ENCODE results near the gene AADACL3.

AADACL3 gene

GRCh38 chr1:12678820-12679219 is 37.1 kb upstream of the AADACL3 start:
- TF ChIP-seq CTCF (conservative IDR thresholded peaks at IDR 0.05; ENCODE audit: low read length) (no peak), EZH2phosphoT487 (IDR thresholded peaks at IDR 0.05; ENCODE audit: borderline replicate concordance) (no peak)
- H3K9me3 ChIP-seq (ENCODE audit: insufficient read depth, low read depth, low read length), result peaks cover 6% of the 10 kb centered on the region; the same call in 1 of the 2 replicates
- no peak overlapping the region for H3K4me2 ChIP-seq (ENCODE audit: low read depth, low read length, poor library complexity, severe bottlenecking)
- H3K4me1 ChIP-seq (ENCODE audit: insufficient read depth, low read length, poor library complexity, severe bottlenecking), result no peaks in the 10 kb centered on the region
- H3K79me2 ChIP-seq (ENCODE audit: insufficient read depth, low read length), result no peaks in the 10 kb centered on the region
- no peak overlapping the region for H3K4me3 ChIP-seq (ENCODE audit: low read length, poor library complexity, severe bottlenecking)
- no peaks in the 10 kb centered on the region for H3K36me3 ChIP-seq (ENCODE audit: insufficient read depth, low read length)
- H2AFZ ChIP-seq (ENCODE audit: low read length), result no peak overlapping the region
- H3K9me2 ChIP-seq (replicated peaks; ENCODE audit: low read depth, low read length), result no peaks in the 10 kb centered on the region
- H3K9ac ChIP-seq (ENCODE audit: low read depth, low read length, poor library complexity, severe bottlenecking), result no peak overlapping the region
- no peaks in the 10 kb centered on the region for H3F3A ChIP-seq (ENCODE audit: low read depth)
- no peaks in the 10 kb centered on the region for H4K20me1 ChIP-seq (ENCODE audit: insufficient read depth, low read length, poor library complexity, severe bottlenecking)
- no peaks in the 10 kb centered on the region for H3K27me3 ChIP-seq (ENCODE audit: insufficient read depth, low read length, poor library complexity, severe bottlenecking)

- H3K9me3 ChIP-seq (ENCODE audit: insufficient read depth, low read depth, low read length), result no peaks in the 10 kb centered on the region
- no peak overlapping the region for H3K9ac ChIP-seq (ENCODE audit: low read depth, low read length, poor library complexity, severe bottlenecking)
- H3K27me3 ChIP-seq (ENCODE audit: insufficient read depth, low read length, poor library complexity, severe bottlenecking), result no peaks in the 10 kb centered on the region
- H3K4me2 ChIP-seq (ENCODE audit: low read depth, low read length, poor library complexity, severe bottlenecking), result no peak overlapping the region
- H3K4me3 ChIP-seq (ENCODE audit: low read length, poor library complexity, severe bottlenecking), result no peak overlapping the region
- no peaks in the 10 kb centered on the region for H3F3A ChIP-seq (ENCODE audit: low read depth)
- H3K36me3 ChIP-seq (ENCODE audit: insufficient read depth, low read length), result no peaks in the 10 kb centered on the region
- no peaks in the 10 kb centered on the region for H3K4me1 ChIP-seq (ENCODE audit: insufficient read depth, low read length, poor library complexity, severe bottlenecking)
- no peak overlapping the region for H2AFZ ChIP-seq (ENCODE audit: low read length)
- no peaks in the 10 kb centered on the region for H4K20me1 ChIP-seq (ENCODE audit: insufficient read depth, low read length, poor library complexity, severe bottlenecking)
- H3K9me2 ChIP-seq (replicated peaks; ENCODE audit: low read depth, low read length), result no peaks in the 10 kb centered on the region
- no peak for TF ChIP-seq CTCF (conservative IDR thresholded peaks at IDR 0.05; ENCODE audit: low read length)
- TF ChIP-seq EZH2phosphoT487 (IDR thresholded peaks at IDR 0.05; ENCODE audit: borderline replicate concordance), result no peak
- no peaks in the 10 kb centered on the region for H3K79me2 ChIP-seq (ENCODE audit: insufficient read depth, low read length)
These were observed 25.8 kb upstream of the AADACL3 start for GRCh38 chr1:12690156-12690555.

- H3K9me2 ChIP-seq (replicated peaks; ENCODE audit: low read depth, low read length), result no peaks in the 10 kb centered on the region
- TF ChIP-seq CTCF (conservative IDR thresholded peaks at IDR 0.05; ENCODE audit: low read length), result no peak
- TF ChIP-seq EZH2phosphoT487 (IDR thresholded peaks at IDR 0.05; ENCODE audit: borderline replicate concordance), result no peak
- no peaks in the 10 kb centered on the region for H3K9me3 ChIP-seq (ENCODE audit: insufficient read depth, low read depth, low read length)
- H3K4me1 ChIP-seq (ENCODE audit: insufficient read depth, low read length, poor library complexity, severe bottlenecking), result no peaks in the 10 kb centered on the region
- H3K27me3 ChIP-seq (ENCODE audit: insufficient read depth, low read length, poor library complexity, severe bottlenecking), result no peaks in the 10 kb centered on the region
- H3K4me2 ChIP-seq (ENCODE audit: low read depth, low read length, poor library complexity, severe bottlenecking), result no peak overlapping the region
- H3K9ac ChIP-seq (ENCODE audit: low read depth, low read length, poor library complexity, severe bottlenecking), result no peak overlapping the region
- H2AFZ ChIP-seq (ENCODE audit: low read length), result no peak overlapping the region
- no peaks in the 10 kb centered on the region for H3K79me2 ChIP-seq (ENCODE audit: insufficient read depth, low read length)
- no peaks in the 10 kb centered on the region for H3K36me3 ChIP-seq (ENCODE audit: insufficient read depth, low read length)
- H4K20me1 ChIP-seq (ENCODE audit: insufficient read depth, low read length, poor library complexity, severe bottlenecking), result no peaks in the 10 kb centered on the region
- no peaks in the 10 kb centered on the region for H3F3A ChIP-seq (ENCODE audit: low read depth)
- H3K4me3 ChIP-seq (ENCODE audit: low read length, poor library complexity, severe bottlenecking), result no peak overlapping the region
These were observed 22.7 kb upstream of the AADACL3 start for GRCh38 chr1:12692967-12693782.
